H1 (cell line): Measurements from ENCODE around the gene C5orf15. TPM values are rescaled to one million over a fixed set of nuclear protein-coding genes. Genes with fewer than 3 reads are reported as not detected.

Experiments
- CTCF ChIA-PET: fragments of 300-600 bp; sonication (Branson Sonifier 250); formaldehyde crosslinking; loops from one replicate; lab custom pipeline; 2021; ENCODE audit not compliant: partially characterized antibody; lab: Charles Lee
- POLR2A ChIA-PET: fragments of 300-600 bp; sonication (Branson Sonifier 250); formaldehyde crosslinking; loops from one replicate; lab custom pipeline; 2021; ENCODE audit warnings: inconsistent platforms; ENCODE audit not compliant: partially characterized antibody; lab: Charles Lee
- DNase-seq, 2 experiments: peaks; one replicate each; pipeline versions ENCODE4 v3.0.0 to v3.0.0-alpha.2; 2010 to 2022; ENCODE audit warnings: low spot score in 2 of 2, low read depth in 1 of 2, mixed read lengths in 1 of 2
- FAIRE-seq: peaks from 2 replicates; lab custom pipeline; 2011; peaks lifted over from hg19 to GRCh38; lab: Jason Lieb, UNC
- H2AFZ ChIP-seq: 2 replicates; pipeline ENCODE4 v1.8.1; 2012; ENCODE audit warnings: low read length, inconsistent platforms
- H2AK5ac ChIP-seq: 2 replicates; pipeline ENCODE4 v1.6.1; 2013; ENCODE audit warnings: low read depth, low read length
- H2BK120ac ChIP-seq: replicated peaks from 2 replicates; pipeline ENCODE3; 2013; ENCODE audit warnings: low read depth, low read length, inconsistent platforms
- H2BK12ac ChIP-seq: 2 replicates; pipeline ENCODE4 v1.6.1; 2013; ENCODE audit warnings: low read depth, low read length
- H2BK15ac ChIP-seq: 2 replicates; pipeline ENCODE4 v1.6.1; 2013; ENCODE audit warnings: low read length
- H2BK20ac ChIP-seq: 2 replicates; pipeline ENCODE4 v1.6.1; 2013; ENCODE audit warnings: low read length
- H2BK5ac ChIP-seq: 2 replicates; pipeline ENCODE4 v1.6.1; 2013; ENCODE audit warnings: low read depth, low read length
- H3K14ac ChIP-seq: 2 replicates; pipeline ENCODE4 v1.6.1; 2013; ENCODE audit warnings: inconsistent platforms; ENCODE audit not compliant: insufficient read length
- H3K18ac ChIP-seq: 2 replicates; pipeline ENCODE4 v1.6.1; 2013; ENCODE audit warnings: low read length; ENCODE audit errors: extremely low read depth
- H3K23ac ChIP-seq: 2 replicates; pipeline ENCODE4 v1.6.1; 2013; ENCODE audit warnings: inconsistent platforms; ENCODE audit not compliant: insufficient read length
- H3K23me2 ChIP-seq: 2 replicates; pipeline ENCODE4 v1.6.1; 2013; ENCODE audit warnings: low read depth, low read length
- H3K27ac ChIP-seq: 2 replicates; pipeline ENCODE4 v1.6.1; 2011; ENCODE audit warnings: low read depth, low read length, inconsistent platforms
- H3K27me3 ChIP-seq, 4 experiments: replicated peaks in 1 of 4; 1 replicate in 1 of 4; 2 replicates in 3 of 4; pipeline versions ENCODE4 v1.6.1 to v1.8.1; 2011 to 2013; ENCODE audit warnings: low read length in 3 of 4, mild to moderate bottlenecking in 3 of 4, inconsistent platforms in 2 of 4, mixed read lengths in 2 of 4, moderate library complexity in 1 of 4; ENCODE audit not compliant: control insufficient read depth in 3 of 4, insufficient read depth in 3 of 4; ENCODE audit errors: extremely low read depth in 1 of 4
- H3K36me3 ChIP-seq, 4 experiments: 2 replicates each; pipeline versions ENCODE4 v1.6.1 to v1.8.1; 2011 to 2013; ENCODE audit warnings: mild to moderate bottlenecking in 4 of 4, low read length in 3 of 4, moderate library complexity in 2 of 4, control low read depth in 1 of 4, inconsistent platforms in 1 of 4; ENCODE audit not compliant: insufficient read depth in 4 of 4, control insufficient read depth in 2 of 4
- H3K4ac ChIP-seq: replicated peaks from 2 replicates; pipeline ENCODE3; 2013; ENCODE audit warnings: low read length, low read depth, mixed read lengths, inconsistent platforms; ENCODE audit not compliant: insufficient read length
- H3K4me1 ChIP-seq, 4 experiments: replicated peaks in 1 of 4; 1 replicate in 1 of 4; 2 replicates in 3 of 4; pipeline versions ENCODE4 v1.6.1 to v1.8.1; 2011 to 2013; ENCODE audit warnings: low read length in 3 of 4, inconsistent platforms in 2 of 4, mixed read lengths in 1 of 4; ENCODE audit not compliant: insufficient read depth in 4 of 4, control insufficient read depth in 3 of 4
- H3K4me2 ChIP-seq, 2 experiments: 2 replicates each; pipeline versions ENCODE4 v1.6.1 to v1.8.1; 2011 to 2013; ENCODE audit warnings: low read depth in 2 of 2, low read length in 2 of 2, control low read depth in 1 of 2, inconsistent platforms in 1 of 2, mild to moderate bottlenecking in 1 of 2; ENCODE audit not compliant: insufficient read depth in 1 of 2
- H3K4me3 ChIP-seq, 4 experiments: fragments of 200-600, 300-600 bp in 1 of 4; sonication (generic), shearing (Covaris generic), sonication (Bioruptor Twin) in 1 of 4; 2 replicates each; pipeline versions ENCODE4 v1.5.1 to v1.8.1; 2011 to 2016; ENCODE audit warnings: low read length in 4 of 4, low read depth in 3 of 4, control low read depth in 2 of 4, inconsistent platforms in 2 of 4, mild to moderate bottlenecking in 2 of 4, mixed read lengths in 1 of 4, moderate library complexity in 1 of 4; ENCODE audit not compliant: insufficient read depth in 2 of 4; ENCODE audit errors: extremely low read depth in 1 of 4
- H3K56ac ChIP-seq: replicated peaks from 2 replicates; pipeline ENCODE3; 2013; ENCODE audit warnings: low read depth, mild to moderate bottlenecking, mixed read lengths, low read length, inconsistent platforms; ENCODE audit not compliant: insufficient read length
- H3K79me1 ChIP-seq: 2 replicates; pipeline ENCODE4 v1.6.1; 2013; ENCODE audit warnings: low read depth, low read length, control low read depth
- H3K79me2 ChIP-seq, 2 experiments: 2 replicates each; pipeline versions ENCODE4 v1.6.1 to v1.8.1; 2012 to 2013; ENCODE audit warnings: low read length in 2 of 2, mild to moderate bottlenecking in 2 of 2, inconsistent platforms in 1 of 2; ENCODE audit not compliant: insufficient read depth in 2 of 2, control insufficient read depth in 1 of 2
- H3K9ac ChIP-seq, 4 experiments: replicated peaks in 1 of 4; 1 replicate in 1 of 4; 2 replicates in 3 of 4; pipeline versions ENCODE4 v1.6.1 to v1.8.1; 2011 to 2013; ENCODE audit warnings: low read depth in 3 of 4, low read length in 3 of 4, control low read depth in 2 of 4, mild to moderate bottlenecking in 2 of 4, moderate library complexity in 2 of 4, inconsistent platforms in 1 of 4; ENCODE audit errors: extremely low read depth in 1 of 4
- H3K9me3 ChIP-seq, 2 experiments: 2 replicates each; pipeline versions ENCODE4 v1.6.1 to v1.8.1; 2012 to 2013; ENCODE audit warnings: mild to moderate bottlenecking in 2 of 2, moderate library complexity in 2 of 2, control low read depth in 1 of 2, inconsistent platforms in 1 of 2, low read depth in 1 of 2, low read length in 1 of 2, mixed read lengths in 1 of 2; ENCODE audit not compliant: insufficient read depth in 2 of 2
- H4K20me1 ChIP-seq, 2 experiments: replicated peaks in 1 of 2; 2 replicates each; pipeline versions ENCODE3 to v1.8.1; 2011 to 2013; ENCODE audit warnings: inconsistent platforms in 2 of 2, low read length in 2 of 2, mild to moderate bottlenecking in 1 of 2; ENCODE audit not compliant: insufficient read depth in 2 of 2, control insufficient read depth in 1 of 2
- H4K5ac ChIP-seq: 2 replicates; pipeline ENCODE4 v1.6.1; 2013; ENCODE audit warnings: low read length, low read depth, mixed read lengths, inconsistent platforms; ENCODE audit not compliant: insufficient read length
- H4K8ac ChIP-seq: 2 replicates; pipeline ENCODE4 v1.8.0; 2013; ENCODE audit warnings: mild to moderate bottlenecking, moderate library complexity, low read length, inconsistent platforms; ENCODE audit not compliant: insufficient read depth; ENCODE audit errors: extremely low read depth
- H4K91ac ChIP-seq: replicated peaks from 2 replicates; pipeline ENCODE3; 2013; ENCODE audit warnings: low read length, mixed read lengths, inconsistent platforms; ENCODE audit not compliant: insufficient read length
- BACH1 ChIP-seq: IDR thresholded peaks from 2 replicates; pipeline ENCODE4 v1.6.1; 2012; ENCODE audit warnings: low read length, improper control_type of control experiment
- BRCA1 ChIP-seq: IDR thresholded peaks from 2 replicates; pipeline ENCODE4 v1.6.1; 2012; ENCODE audit warnings: low read depth, low read length, improper control_type of control experiment
- CBX8 ChIP-seq: fragments of 300-800, 300-1000 bp; sonication (generic); IDR thresholded peaks from 2 replicates; pipeline ENCODE4 v1.7.1; 2016; ENCODE audit warnings: low read depth, low read length, borderline replicate concordance
- EZH2 ChIP-seq: fragments of 200-600 bp; sonication (generic); IDR thresholded peaks from 2 replicates; pipeline ENCODE4 v1.7.1; 2012; ENCODE audit warnings: low read depth, mild to moderate bottlenecking, moderate library complexity, low read length, inconsistent platforms; ENCODE audit not compliant: severe bottlenecking
- HDAC2 ChIP-seq, 2 experiments: fragments of 300-600 bp in 1 of 2; sonication (generic) in 1 of 2; IDR thresholded peaks; 2 replicates each; pipeline ENCODE4 v1.6.1; 2011 to 2012; ENCODE audit warnings: low read depth in 2 of 2, low read length in 2 of 2, mild to moderate bottlenecking in 2 of 2, moderate library complexity in 2 of 2, borderline replicate concordance in 1 of 2, inconsistent platforms in 1 of 2
- KDM4A ChIP-seq: IDR thresholded peaks from one replicate; pipeline ENCODE4 v1.7.1; 2012; ENCODE audit warnings: low read depth, mild to moderate bottlenecking, moderate library complexity, low read length, inconsistent platforms; ENCODE audit not compliant: severe bottlenecking
- POU5F1 ChIP-seq: IDR thresholded peaks from 2 replicates; pipeline ENCODE4 v1.6.1; 2011; ENCODE audit warnings: low read depth, mild to moderate bottlenecking, low read length, moderate library complexity
- SIN3A ChIP-seq, 2 experiments: IDR thresholded peaks in 1 of 2; conservative IDR thresholded peaks in 1 of 2; 2 replicates each; pipeline ENCODE4 v1.6.1; 2011 to 2012; ENCODE audit warnings: low read length in 2 of 2, improper control_type of control experiment in 1 of 2, low read depth in 1 of 2, mild to moderate bottlenecking in 1 of 2
- SRF ChIP-seq: IDR thresholded peaks from 2 replicates; pipeline ENCODE4 v1.6.1; 2011; ENCODE audit warnings: mild to moderate bottlenecking, low read depth, low read length, moderate library complexity
- TAF1 ChIP-seq: IDR thresholded peaks from 2 replicates; pipeline ENCODE4 v1.6.1; 2011; ENCODE audit warnings: mild to moderate bottlenecking, low read depth, low read length
- TBP ChIP-seq: IDR thresholded peaks from 2 replicates; pipeline ENCODE4 v1.6.1; 2011; ENCODE audit warnings: low read depth, low read length, improper control_type of control experiment
- TCF12 ChIP-seq: IDR thresholded peaks from 2 replicates; pipeline ENCODE4 v1.6.1; 2011; ENCODE audit warnings: low read depth, mild to moderate bottlenecking, low read length
- TEAD4 ChIP-seq: IDR thresholded peaks from 2 replicates; pipeline ENCODE4 v1.6.1; 2012; ENCODE audit warnings: low read depth, low read length, inconsistent platforms, mixed read lengths
- WGBS, 2 experiments: shearing (Covaris generic) in 1 of 2; methylation state at CpG; one replicate each; pipeline versions ENCODE4 v1.1.6 to v1.1.7; 2013 to 2015; ENCODE audit warnings: low lambda C conversion rate in 2 of 2, mixed read lengths in 2 of 2, inconsistent platforms in 1 of 2, low coverage in 1 of 2, missing lambda C conversion rate in 1 of 2; ENCODE audit not compliant: insufficient replicate concordance in 2 of 2, insufficient coverage in 1 of 2, insufficient read length in 1 of 2; ENCODE audit errors: extremely low coverage in 1 of 2, missing lambda C conversion rate in 1 of 2; 5-methylcytosine and 5-hydroxymethylcytosine counted together
- polyA plus RNA-seq, 7 experiments: library from polyadenylated mRNA; depleted of rRNA in 3 of 7; stranded (reverse) in 5 of 7; unstranded in 2 of 7; fragments of >200 nt in 5 of 7; fragments of 200-250 nt in 2 of 7; gene quantifications; 1 replicate in 5 of 7; 2 replicates in 1 of 7; 4 replicates in 1 of 7; pipeline versions ENCODE4 v1.2.1 to v1.2.3, GENCODE V29; 2011 to 2013; ENCODE audit warnings: missing spikeins in 2 of 7, mixed read lengths in 2 of 7
- total RNA-seq: library from RNA; stranded (reverse); fragmentation: NEBNext Ultra II Directional; extraction: Animal tissue kit (Norgen Biotek cat#: 25700); gene quantifications from 2 replicates; pipeline ENCODE4 v1.2.1, GENCODE V29; 2021
- TF ChIP-seq, protein P1 (sequence below): IDR thresholded peaks from 2 replicates; pipeline ENCODE4 v1.6.1; 2012; ENCODE audit warnings: inconsistent platforms

C5orf15 gene
- total and polyA plus RNA-seq, 2 of the 8 experiments (the other 6 are each of a cell fraction or from before 2014, with no cell fraction given): 31.7 to 39.3 TPM

- Histone ChIP-seq H3K79me2 (no peaks in the 10 kb centered on the region), H2BK120ac (no peak overlapping the region), H2AFZ (no peak overlapping the region), H2BK5ac (no peak overlapping the region), H3K27me3 (no peaks in the 10 kb centered on the region; a peak in 1 of 7 replicates), H2AK5ac (no peak overlapping the region), H2BK15ac (no peak overlapping the region), H3K14ac (no peak overlapping the region), H2BK12ac (no peak overlapping the region), H4K8ac (no peak overlapping the region), H3K9ac (no peak overlapping the region), H3K4me3 (no peak overlapping the region), H3K79me1 (no peaks in the 10 kb centered on the region), H3K23me2 (0 out of 2 replicates have a peak, but pooled peaks cover 2% of the 10 kb centered on the region), H3K9me3 (no peaks in the 10 kb centered on the region), H4K91ac (no peak overlapping the region), H4K5ac (no peak overlapping the region), H3K27ac (no peak overlapping the region), H3K4me2 (no peak overlapping the region), H3K23ac (no peak overlapping the region), H4K20me1 (no peaks in the 10 kb centered on the region), H3K18ac (no peak overlapping the region), H3K56ac (no peak overlapping the region), H3K4ac (no peak overlapping the region), H2BK20ac (no peak overlapping the region), H3K36me3 (no peaks in the 10 kb centered on the region), H3K4me1 (no peaks in the 10 kb centered on the region; a peak in 3 of 7 replicates)
- ChIA-PET CTCF (no interaction called here), POLR2A (no interaction called here)
- DNase-seq (no peak), FAIRE-seq (no peak)
- WGBS, 2 experiments: 93% methylated on average over 12 of the region's 12 CpGs; no CpG with 5 or more reads in 1 of the 2 experiments
- TF ChIP-seq CBX8 (no peak), KDM4A (no peak), BACH1 (no peak), TCF12 (no peak), SIN3A (conservative IDR thresholded peaks at IDR 0.05 in 1 of 2, IDR thresholded peaks at IDR 0.05 in 1 of 2; ENCODE audit: low read depth in 1 of 2, low read length in 2 of 2) (no peak), EZH2 (no peak), TBP (no peak), TEAD4 (no peak), POU5F1 (no peak), SRF (no peak), TAF1 (no peak), BRCA1 (no peak), HDAC2 (IDR thresholded peaks at IDR 0.05; ENCODE audit: borderline replicate concordance in 1 of 2, low read depth in 2 of 2, low read length in 2 of 2) (no peak)
- TF ChIP-seq, protein P1, sequence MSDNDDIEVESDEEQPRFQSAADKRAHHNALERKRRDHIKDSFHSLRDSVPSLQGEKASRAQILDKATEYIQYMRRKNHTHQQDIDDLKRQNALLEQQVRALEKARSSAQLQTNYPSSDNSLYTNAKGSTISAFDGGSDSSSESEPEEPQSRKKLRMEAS: no peak
Observed at GRCh38 chr5:133925866-133926488, 42.4 kb downstream of the C5orf15 start.
